Prostate gland (tissue), 2 donors: Measurements from ENCODE around the gene HS6ST2. TPM values are rescaled to one million over a fixed set of nuclear protein-coding genes. Genes with fewer than 3 reads are reported as not detected.

ENCODE experiments used
- DNase-seq: peaks from one replicate; pipeline ENCODE4 v3.0.0-alpha.2; 2019; ENCODE audit warnings: low spot score
- H3K27ac ChIP-seq, 2 donors: fragments of 200-600 bp; sonication (generic); 2 replicates each; pipeline ENCODE4 v1.5.1; 2017 to 2019
- H3K27me3 ChIP-seq: fragments of 200-600 bp; sonication (generic); replicated peaks from 2 replicates; pipeline ENCODE4 v1.5.1; 2019; ENCODE audit not compliant: insufficient read depth
- H3K36me3 ChIP-seq, 2 donors: fragments of 200-600 bp; sonication (generic); 1 replicate in 1 of 2; 2 replicates in 1 of 2; pipeline versions ENCODE4 v1.5.1 to v1.8.1; 2017 to 2019
- H3K4me1 ChIP-seq: fragments of 200-600 bp; sonication (generic); replicated peaks from 2 replicates; pipeline ENCODE4 v1.5.1; 2019
- H3K4me3 ChIP-seq, 2 donors: fragments of 200-600 bp; sonication (generic); 2 replicates each; pipeline ENCODE4 v1.5.1; 2017 to 2019
- H3K9me3 ChIP-seq: fragments of 200-600 bp; sonication (generic); 2 replicates; pipeline ENCODE4 v1.5.1; 2017
- CTCF ChIP-seq, 4 experiments: fragments of 200-600 bp in 2 of 4; fragments of 450-650 bp in 2 of 4; sonication (generic) in 2 of 4; IDR thresholded peaks; 1 replicate in 3 of 4; 2 replicates in 1 of 4; pipeline ENCODE4 v1.5.1; 2016 to 2019; ENCODE audit warnings: antibody characterized with exemption in 4 of 4, mild to moderate bottlenecking in 2 of 4, moderate library complexity in 2 of 4
- POLR2A ChIP-seq: fragments of 450-650 bp; IDR thresholded peaks from one replicate; pipeline ENCODE4 v1.6.1; 2016; ENCODE audit warnings: antibody characterized with exemption, mild to moderate bottlenecking
- POLR2AphosphoS5 ChIP-seq: sonication (generic); formaldehyde crosslinking; IDR thresholded peaks from one replicate; pipeline ENCODE4 v1.6.1; 2017; ENCODE audit warnings: antibody characterized with exemption
- WGBS: methylation state at CpG from one replicate; pipeline ENCODE4 v1.1.5; 2018; 5-methylcytosine and 5-hydroxymethylcytosine counted together
- intact Hi-C: fragments of 100-400 bp; cut with DNase I; formaldehyde crosslinking; loops from one replicate; pipeline ENCODE4 v1.14.2; 2022
- total RNA-seq, 2 donors: library from RNA; depleted of rRNA; stranded (reverse); fragments of >200 nt; gene quantifications; one replicate each; pipeline ENCODE4 v1.1.0, GENCODE V29; 2016

Gene HS6ST2
- total RNA-seq, 2 donors from 2014 or later, result 1.1 to 6.1 TPM

- TF ChIP-seq POLR2AphosphoS5, result no peak
- H3K4me3 ChIP-seq, result no peak overlapping the region
- H3K27me3 ChIP-seq, result no peaks in the 10 kb centered on the region
- intact Hi-C loops, result no loop called here
- whole genome bisulfite sequencing, result 73% methylated on average over 1 of the region's 1 CpG
- H3K9me3 ChIP-seq, result no peaks in the 10 kb centered on the region
- DNase-seq, result no peak
- no peak overlapping the region for H3K27ac ChIP-seq
- no peaks in the 10 kb centered on the region for H3K36me3 ChIP-seq
- no peaks in the 10 kb centered on the region for H3K4me1 ChIP-seq
These were observed 239.9 kb downstream of the HS6ST2 start for GRCh38 chrX:132718431-132718958.

- 20% methylated on average over 3 of the region's 3 CpGs for WGBS
These were observed 242.4 kb downstream of the HS6ST2 start for GRCh38 chrX:132716006-132716405.

GRCh38 chrX:132714913-132715312 lies 243.5 kb downstream of the HS6ST2 start:
- no peak for DNase-seq
- no peaks in the 10 kb centered on the region for H3K9me3 ChIP-seq
- no peaks in the 10 kb centered on the region for H3K4me1 ChIP-seq
- H3K4me3 ChIP-seq, result no peak overlapping the region
- H3K27ac ChIP-seq, result no peak overlapping the region
- TF ChIP-seq POLR2A, result no peak
- intact Hi-C loops, result no loop called here
- H3K27me3 ChIP-seq, result no peaks in the 10 kb centered on the region
- no peaks in the 10 kb centered on the region for H3K36me3 ChIP-seq
- WGBS, result 94% methylated on average over 5 of the region's 5 CpGs

More at GRCh38 chrX:132716006-132716405, 242.4 kb downstream of the HS6ST2 start:
- Histone ChIP-seq H3K36me3 (no peaks in the 10 kb centered on the region), H3K4me3 (no peak overlapping the region), H3K9me3 (no peaks in the 10 kb centered on the region), H3K27me3 (no peaks in the 10 kb centered on the region), H3K27ac (no peak overlapping the region), H3K4me1 (no peaks in the 10 kb centered on the region)
- TF ChIP-seq POLR2A, result no peak
- intact Hi-C loops, result no loop called here
- no peak for DNase-seq

GRCh38 chrX:132712350-132712749 lies 246.1 kb downstream of the HS6ST2 start:
- H3K36me3 ChIP-seq, result no peaks in the 10 kb centered on the region
- no peak for TF ChIP-seq POLR2A
- TF ChIP-seq POLR2AphosphoS5, result no peak
- no peak for TF ChIP-seq CTCF (IDR thresholded peaks at IDR 0.05)
- no peaks in the 10 kb centered on the region for H3K27me3 ChIP-seq
- no peak for DNase-seq
- no peaks in the 10 kb centered on the region for H3K4me1 ChIP-seq
- intact Hi-C loops, result no loop called here
- no peaks in the 10 kb centered on the region for H3K9me3 ChIP-seq
- H3K27ac ChIP-seq, result no peak overlapping the region
- H3K4me3 ChIP-seq, result no peak overlapping the region

GRCh38 chrX:132710656-132711155 lies 247.7 kb downstream of the HS6ST2 start:
- no peaks in the 10 kb centered on the region for H3K36me3 ChIP-seq
- no peak overlapping the region for H3K4me3 ChIP-seq
- TF ChIP-seq POLR2A, result no peak
- no peak for TF ChIP-seq CTCF (IDR thresholded peaks at IDR 0.05)
- TF ChIP-seq POLR2AphosphoS5, result no peak
- no peak for DNase-seq
- H3K27me3 ChIP-seq, result no peaks in the 10 kb centered on the region
- WGBS, result 86% methylated on average over 1 of the region's 1 CpG
- H3K9me3 ChIP-seq, result no peaks in the 10 kb centered on the region
- H3K27ac ChIP-seq, result no peak overlapping the region
- no peaks in the 10 kb centered on the region for H3K4me1 ChIP-seq
- intact Hi-C loops, result no loop called here

GRCh38 chrX:132708529-132708928 lies 249.9 kb downstream of the HS6ST2 start:
- DNase-seq, result no peak
- Histone ChIP-seq H3K4me3 (no peak overlapping the region), H3K27ac (no peak overlapping the region), H3K36me3 (no peaks in the 10 kb centered on the region), H3K4me1 (no peaks in the 10 kb centered on the region), H3K9me3 (no peaks in the 10 kb centered on the region), H3K27me3 (no peaks in the 10 kb centered on the region)
- TF ChIP-seq CTCF (IDR thresholded peaks at IDR 0.05) (no peak), POLR2A (no peak), POLR2AphosphoS5 (no peak)
- intact Hi-C loops, result no loop called here
